GM12801 (cell line): Measurements from ENCODE around the gene RNF19B.

ENCODE experiments used
- TF ChIP-seq, protein P1 (sequence below): IDR thresholded peaks from one replicate; pipeline ENCODE4 v1.5.1; 2011; ENCODE audit warnings: control low read depth; ENCODE audit not compliant: insufficient read length; ENCODE audit errors: extremely low read depth

Gene RNF19B

DNA sequence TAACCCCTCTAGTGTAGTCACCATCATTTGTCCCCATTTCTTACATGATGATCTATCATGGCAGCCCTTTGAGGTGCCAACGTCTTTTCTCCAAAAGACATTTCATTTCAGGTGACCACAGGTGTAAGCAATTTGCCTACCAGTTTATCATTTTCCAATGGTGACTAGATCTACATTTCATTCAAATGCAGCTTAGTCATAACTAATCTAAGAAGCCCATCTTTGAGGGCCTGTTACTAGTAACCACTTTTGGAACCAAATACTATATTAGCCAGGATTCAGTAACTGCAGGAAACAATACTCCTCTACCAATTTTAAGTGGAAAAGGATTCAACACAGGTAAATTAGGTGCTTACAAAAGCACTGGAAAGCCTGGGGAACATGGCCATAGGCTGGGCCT lies 32.8 kb downstream of the RNF19B start:
- TF ChIP-seq, protein P1, sequence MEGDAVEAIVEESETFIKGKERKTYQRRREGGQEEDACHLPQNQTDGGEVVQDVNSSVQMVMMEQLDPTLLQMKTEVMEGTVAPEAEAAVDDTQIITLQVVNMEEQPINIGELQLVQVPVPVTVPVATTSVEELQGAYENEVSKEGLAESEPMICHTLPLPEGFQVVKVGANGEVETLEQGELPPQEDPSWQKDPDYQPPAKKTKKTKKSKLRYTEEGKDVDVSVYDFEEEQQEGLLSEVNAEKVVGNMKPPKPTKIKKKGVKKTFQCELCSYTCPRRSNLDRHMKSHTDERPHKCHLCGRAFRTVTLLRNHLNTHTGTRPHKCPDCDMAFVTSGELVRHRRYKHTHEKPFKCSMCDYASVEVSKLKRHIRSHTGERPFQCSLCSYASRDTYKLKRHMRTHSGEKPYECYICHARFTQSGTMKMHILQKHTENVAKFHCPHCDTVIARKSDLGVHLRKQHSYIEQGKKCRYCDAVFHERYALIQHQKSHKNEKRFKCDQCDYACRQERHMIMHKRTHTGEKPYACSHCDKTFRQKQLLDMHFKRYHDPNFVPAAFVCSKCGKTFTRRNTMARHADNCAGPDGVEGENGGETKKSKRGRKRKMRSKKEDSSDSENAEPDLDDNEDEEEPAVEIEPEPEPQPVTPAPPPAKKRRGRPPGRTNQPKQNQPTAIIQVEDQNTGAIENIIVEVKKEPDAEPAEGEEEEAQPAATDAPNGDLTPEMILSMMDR: no peak

- TF ChIP-seq, protein P1: no peak
These were observed 35.2 kb downstream of the RNF19B start for GRCh38 chr1:32929366-32929765.

- TF ChIP-seq, protein P1: no peak
These were observed 35.9 kb downstream of the RNF19B start for GRCh38 chr1:32928715-32929114.

DNA sequence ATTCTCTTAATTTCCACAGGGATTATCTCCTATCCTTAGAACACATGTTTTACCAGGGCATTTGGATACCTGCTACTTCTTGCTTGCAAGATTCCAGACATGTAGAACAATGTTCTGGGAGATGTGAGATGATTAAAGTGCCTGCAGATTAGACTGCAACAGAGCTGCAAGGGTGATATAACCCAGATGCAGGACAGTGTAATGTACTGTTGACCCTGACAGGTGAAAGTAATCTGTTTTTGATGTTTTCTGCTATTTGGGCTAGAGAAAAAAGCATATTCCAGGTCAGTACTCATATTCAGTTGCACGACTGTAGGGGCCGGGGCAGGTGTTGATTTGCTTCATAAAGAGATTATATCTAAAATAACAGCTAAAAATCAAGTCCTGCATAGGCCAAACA lies 36.3 kb downstream of the RNF19B start:
- TF ChIP-seq, protein P1: no peak

DNA sequence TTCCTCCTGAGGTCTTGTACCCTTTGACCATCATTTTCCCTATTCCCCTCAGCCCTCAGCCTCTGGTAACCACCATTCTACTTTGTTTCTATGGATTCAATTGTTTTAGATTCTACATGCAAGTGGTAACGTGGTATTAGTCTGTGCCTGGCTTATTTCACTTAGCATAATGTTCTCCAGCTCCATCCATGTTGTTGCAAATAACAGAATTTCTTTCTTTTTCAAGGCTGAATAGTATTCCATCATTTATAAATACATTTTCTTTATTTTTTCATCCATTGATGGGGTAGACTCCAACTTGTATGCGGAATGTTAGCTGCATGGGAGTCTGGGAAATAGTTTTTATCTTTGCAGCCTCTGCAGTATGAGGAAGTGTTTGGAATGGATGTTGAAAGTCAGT lies 37.2 kb downstream of the RNF19B start:
- TF ChIP-seq, protein P1: no peak

- TF ChIP-seq, protein P1: no peak
These were observed 38.0 kb downstream of the RNF19B start for GRCh38 chr1:32926562-32926961.

GRCh38 chr1:32925403-32926162 lies 39.0 kb downstream of the RNF19B start:
- TF ChIP-seq, protein P1: no peak
